ENCODE results near the gene LRP2. TPM values are rescaled to one million over a fixed set of nuclear protein-coding genes. Genes with fewer than 3 reads are reported as not detected.

LRP2 gene
- total RNA-seq, 1 experiment from 2014 or later, result not detected

GRCh38 chr2:169208026-169208425 is 154.3 kb downstream of the LRP2 start:
- in situ Hi-C loops (cut with HindIII; ENCODE audit: low pct_unique_long_range_greater_than_20kb, low sequenced_read_pairs), result no loop called here
- DNase-seq (ENCODE audit: low read depth), result no peak

DNA sequence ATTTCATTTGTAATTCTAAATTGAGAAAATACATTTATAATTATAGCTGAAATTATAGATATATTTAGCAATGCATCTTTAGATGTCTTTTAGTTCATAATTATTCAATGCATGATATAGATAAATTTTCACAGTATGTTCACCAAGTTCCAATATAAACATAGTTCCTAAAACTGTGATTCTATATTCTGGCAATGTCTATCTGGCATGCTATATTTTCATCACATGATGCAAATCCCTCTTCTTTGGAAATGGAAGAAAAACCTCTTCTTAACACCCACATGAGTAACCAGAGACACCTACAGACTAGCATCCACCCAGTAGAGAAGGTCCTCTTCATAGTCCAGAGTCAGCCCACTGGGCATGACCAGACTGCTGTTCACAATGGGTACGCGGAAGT is 157.2 kb downstream of the LRP2 start:
- in situ Hi-C loops (cut with HindIII; ENCODE audit: low pct_unique_long_range_greater_than_20kb, low sequenced_read_pairs), result no loop called here

DNA sequence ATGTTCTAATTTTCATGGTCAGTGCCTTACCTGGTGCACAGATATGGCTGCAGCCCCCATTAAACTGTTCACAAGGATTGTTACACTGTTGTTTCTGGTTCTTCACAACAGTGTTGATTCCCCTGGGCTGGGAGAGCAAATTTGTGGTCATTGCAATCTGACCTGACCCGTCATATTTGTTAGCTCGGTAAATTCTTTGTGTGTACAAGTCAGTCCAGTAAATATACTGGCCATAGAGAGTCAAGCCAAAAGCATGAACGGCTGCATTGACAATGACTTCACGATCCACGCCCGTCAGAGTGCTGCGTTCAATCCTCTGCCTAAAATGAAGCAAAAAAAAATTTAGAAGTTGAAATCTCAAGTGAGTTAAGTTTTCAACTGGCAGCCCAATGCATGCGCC is 158.4 kb downstream of the LRP2 start:
- no peak for DNase-seq (ENCODE audit: low read depth)
- in situ Hi-C loops (cut with HindIII; ENCODE audit: low pct_unique_long_range_greater_than_20kb, low sequenced_read_pairs), result no loop called here

More for the DNA sequence above, 157.2 kb downstream of the LRP2 start:
- DNase-seq (ENCODE audit: low read depth), result no peak

- in situ Hi-C loops (cut with HindIII; ENCODE audit: low pct_unique_long_range_greater_than_20kb, low sequenced_read_pairs), result no loop called here
- DNase-seq (ENCODE audit: low read depth), result no peak
Measured at GRCh38 chr2:169200756-169201155, 161.6 kb downstream of the LRP2 start.

DNA sequence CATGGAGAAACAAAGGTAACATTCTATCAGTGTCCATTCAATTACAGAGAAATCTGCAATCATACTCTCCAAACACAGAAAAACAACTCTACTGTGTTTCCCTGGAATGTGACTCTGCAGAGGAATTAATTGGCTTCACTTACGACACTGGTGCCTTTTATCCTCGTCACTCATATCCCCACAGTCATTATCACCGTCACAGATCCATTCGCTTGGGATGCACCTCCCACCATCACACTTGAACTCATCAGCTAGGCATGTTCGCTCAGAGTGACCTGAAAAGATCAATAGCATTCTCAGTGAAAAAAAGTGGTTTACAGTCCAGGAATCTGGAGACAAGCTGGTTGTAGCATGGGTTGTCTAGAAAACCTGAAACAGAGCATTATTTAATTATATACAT is 168.7 kb downstream of the LRP2 start:
- in situ Hi-C loops (cut with HindIII; ENCODE audit: low pct_unique_long_range_greater_than_20kb, low sequenced_read_pairs), result no loop called here
- DNase-seq (ENCODE audit: low read depth), result no peak

GRCh38 chr2:169190197-169190775 is 172.0 kb downstream of the LRP2 start:
- no peak for DNase-seq (ENCODE audit: low read depth)
- in situ Hi-C loops (cut with HindIII; ENCODE audit: low pct_unique_long_range_greater_than_20kb, low sequenced_read_pairs), result no loop called here

DNA sequence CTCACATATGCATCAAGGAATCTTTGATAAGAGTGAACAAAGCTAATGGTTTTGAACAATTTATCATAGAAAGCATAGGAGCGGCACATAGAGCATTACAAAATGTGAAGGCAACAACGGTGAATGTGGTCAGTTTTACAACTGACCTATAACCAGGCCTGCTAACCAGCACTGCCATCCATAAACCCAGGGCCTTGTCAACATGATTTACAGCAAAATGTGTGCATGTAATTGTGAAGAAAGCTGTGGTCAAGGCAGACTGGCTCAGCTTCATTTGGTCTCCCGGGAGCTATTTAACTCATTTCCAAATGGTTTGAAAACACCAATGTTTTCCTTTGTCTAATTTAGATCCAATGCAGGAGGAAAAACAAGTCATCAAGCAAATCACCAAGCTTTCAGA is 173.2 kb downstream of the LRP2 start:
- DNase-seq (ENCODE audit: low read depth), result no peak
- in situ Hi-C loops (cut with HindIII; ENCODE audit: low pct_unique_long_range_greater_than_20kb, low sequenced_read_pairs), result no loop called here

- in situ Hi-C loops (cut with HindIII; ENCODE audit: low pct_unique_long_range_greater_than_20kb, low sequenced_read_pairs), result no loop called here
- no peak for DNase-seq (ENCODE audit: low read depth)
Measured at GRCh38 chr2:169185711-169186110, 176.6 kb downstream of the LRP2 start.

GRCh38 chr2:169184074-169184473 is 178.3 kb downstream of the LRP2 start:
- in situ Hi-C loops (cut with HindIII; ENCODE audit: low pct_unique_long_range_greater_than_20kb, low sequenced_read_pairs), result no loop called here

GRCh38 chr2:169182573-169182972 is 179.8 kb downstream of the LRP2 start:
- in situ Hi-C loops (cut with HindIII; ENCODE audit: low pct_unique_long_range_greater_than_20kb, low sequenced_read_pairs), result no loop called here
- no peak for DNase-seq (ENCODE audit: low read depth)

More at GRCh38 chr2:169184074-169184473, 178.3 kb downstream of the LRP2 start:
- DNase-seq (ENCODE audit: low read depth), result no peak

DNA sequence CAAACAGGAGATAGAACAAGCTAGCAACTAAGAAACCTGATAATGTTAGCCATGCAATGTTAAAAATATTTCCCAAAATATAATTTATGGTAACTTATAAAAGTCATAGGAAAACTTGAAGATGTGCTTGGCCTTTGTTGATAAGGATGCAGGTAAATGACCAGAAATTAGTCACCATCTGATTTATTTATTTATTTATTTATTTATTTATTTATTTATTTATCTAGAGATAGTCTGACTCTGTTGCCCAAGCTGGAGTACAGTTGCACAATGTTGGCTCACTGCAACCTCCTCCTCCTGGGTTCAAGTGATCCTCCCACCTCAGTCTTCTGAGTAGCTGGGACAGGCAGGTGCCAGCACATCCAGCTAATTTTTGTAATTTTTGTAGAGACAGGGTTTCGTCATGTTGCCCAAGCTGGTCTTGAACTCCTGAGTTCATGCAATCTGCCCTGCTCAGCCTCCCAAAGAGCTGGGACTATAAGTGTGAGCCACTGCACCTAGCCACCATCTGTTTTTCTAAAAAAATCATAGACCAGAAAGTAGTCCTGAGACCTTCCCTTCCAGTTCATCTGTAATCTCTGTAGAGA is 183.4 kb downstream of the LRP2 start:
- no peak for DNase-seq (ENCODE audit: low read depth)
- in situ Hi-C loops (cut with HindIII; ENCODE audit: low pct_unique_long_range_greater_than_20kb, low sequenced_read_pairs), result no loop called here

GRCh38 chr2:169178364-169178763 is 184.0 kb downstream of the LRP2 start:
- DNase-seq (ENCODE audit: low read depth), result no peak
- in situ Hi-C loops (cut with HindIII; ENCODE audit: low pct_unique_long_range_greater_than_20kb, low sequenced_read_pairs), result no loop called here

GRCh38 chr2:169175112-169175511 is 187.2 kb downstream of the LRP2 start:
- no peak for DNase-seq (ENCODE audit: low read depth)
- in situ Hi-C loops (cut with HindIII; ENCODE audit: low pct_unique_long_range_greater_than_20kb, low sequenced_read_pairs), result no loop called here

DNA sequence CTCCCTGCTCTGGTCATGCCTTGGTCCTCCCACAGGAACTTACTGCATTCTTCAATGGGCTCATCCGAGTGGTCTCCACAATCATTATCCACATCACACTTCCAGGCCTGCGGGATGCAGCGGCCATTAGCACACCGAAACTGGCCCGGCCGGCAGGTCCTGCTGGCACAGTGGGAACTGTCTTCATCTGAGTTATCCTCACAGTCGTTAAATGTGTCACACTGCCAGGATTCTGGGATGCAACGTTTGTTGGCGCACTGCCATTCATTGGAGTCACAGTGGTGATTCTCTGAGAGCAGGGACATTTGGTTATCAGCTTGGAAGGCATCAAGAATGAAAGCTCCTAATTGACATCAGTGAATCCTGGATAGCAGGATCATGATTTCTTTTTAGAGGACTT is 188.5 kb downstream of the LRP2 start:
- no peak for DNase-seq (ENCODE audit: low read depth)
- in situ Hi-C loops (cut with HindIII; ENCODE audit: low pct_unique_long_range_greater_than_20kb, low sequenced_read_pairs), result no loop called here

DNA sequence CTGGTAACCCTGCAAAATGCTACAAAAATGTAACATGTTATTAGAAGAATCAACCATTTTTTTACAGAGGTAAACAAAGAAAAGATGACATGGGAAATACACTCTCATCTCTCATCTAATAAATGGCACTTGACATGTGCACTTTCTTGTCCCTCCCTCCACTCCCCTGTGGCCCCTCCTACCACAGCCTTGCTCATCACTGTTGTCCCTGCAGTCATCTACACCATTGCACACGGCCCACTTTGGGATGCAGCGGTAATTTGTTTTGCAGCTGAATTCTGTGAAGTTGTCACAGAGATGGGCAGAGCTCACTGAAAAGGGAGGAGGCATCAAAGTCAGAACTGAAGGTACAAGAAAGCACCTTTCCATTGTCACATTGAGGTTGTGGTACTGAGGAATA is 189.4 kb downstream of the LRP2 start:
- DNase-seq (ENCODE audit: low read depth), result no peak
- in situ Hi-C loops (cut with HindIII; ENCODE audit: low pct_unique_long_range_greater_than_20kb, low sequenced_read_pairs), result no loop called here

- in situ Hi-C loops (cut with HindIII; ENCODE audit: low pct_unique_long_range_greater_than_20kb, low sequenced_read_pairs), result no loop called here
- DNase-seq (ENCODE audit: low read depth), result no peak
Measured at GRCh38 chr2:169172151-169172735, 190.1 kb downstream of the LRP2 start.

DNA sequence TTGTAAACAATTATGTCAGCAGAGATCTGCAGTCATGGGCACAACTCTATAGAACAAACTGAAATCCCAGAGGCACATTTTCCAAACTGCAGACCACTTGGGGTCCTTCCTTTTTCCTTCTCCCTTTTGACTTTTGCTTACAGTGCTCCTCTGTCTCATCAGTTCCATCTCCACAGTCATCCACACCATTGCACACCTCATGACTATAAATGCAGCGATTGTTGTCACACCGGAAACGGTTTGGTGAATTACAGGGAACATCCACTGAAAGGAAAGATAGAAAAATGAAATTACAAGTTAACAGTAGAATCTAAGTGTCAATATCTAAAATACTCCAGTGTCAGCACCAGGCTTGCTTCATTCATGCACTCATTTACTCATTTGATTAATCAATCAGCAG is 196.5 kb downstream of the LRP2 start:
- DNase-seq (ENCODE audit: low read depth), result no peak
- in situ Hi-C loops (cut with HindIII; ENCODE audit: low pct_unique_long_range_greater_than_20kb, low sequenced_read_pairs), result no loop called here

- in situ Hi-C loops (cut with HindIII; ENCODE audit: low pct_unique_long_range_greater_than_20kb, low sequenced_read_pairs), result no loop called here
- DNase-seq (ENCODE audit: low read depth), result no peak
Measured at GRCh38 chr2:169164311-169164710, 198.0 kb downstream of the LRP2 start.

- DNase-seq (ENCODE audit: low read depth), result no peak
- in situ Hi-C loops (cut with HindIII; ENCODE audit: low pct_unique_long_range_greater_than_20kb, low sequenced_read_pairs), result no loop called here
Measured at GRCh38 chr2:169162613-169163012, 199.7 kb downstream of the LRP2 start.

GRCh38 chr2:169160926-169161481 is 201.3 kb downstream of the LRP2 start:
- no peak for DNase-seq (ENCODE audit: low read depth)
- in situ Hi-C loops (cut with HindIII; ENCODE audit: low pct_unique_long_range_greater_than_20kb, low sequenced_read_pairs), result no loop called here
